SKM-1 (cell line): ENCODE results near the gene CBX7.

ENCODE experiments used
- DNase-seq: peaks from one replicate; lab custom pipeline; 2025; ENCODE audit not compliant: unreplicated experiment; lab: John Stamatoyannopoulos, UW

The CBX7 gene

DNA sequence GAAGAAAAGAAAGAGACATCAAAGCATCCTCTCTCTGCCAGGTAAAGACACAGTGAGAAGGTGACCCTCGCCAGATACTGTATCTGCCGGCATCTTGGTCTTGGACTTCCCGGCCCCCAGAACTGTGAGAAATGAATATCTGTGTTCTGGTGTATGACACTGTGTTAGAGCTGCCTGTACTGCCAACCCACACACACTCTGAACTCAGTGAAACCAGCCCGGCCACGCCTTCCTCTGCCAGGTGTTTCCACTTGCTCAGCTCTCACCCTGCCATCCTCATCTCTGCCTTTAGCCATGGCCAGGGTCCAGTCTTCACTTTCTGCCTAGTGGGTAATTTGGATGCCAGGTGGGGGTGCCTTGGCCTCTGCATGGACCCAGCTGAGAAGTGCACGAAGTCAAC lies 24.0 kb downstream of the CBX7 start:
- DNase-seq, result no peak

DNA sequence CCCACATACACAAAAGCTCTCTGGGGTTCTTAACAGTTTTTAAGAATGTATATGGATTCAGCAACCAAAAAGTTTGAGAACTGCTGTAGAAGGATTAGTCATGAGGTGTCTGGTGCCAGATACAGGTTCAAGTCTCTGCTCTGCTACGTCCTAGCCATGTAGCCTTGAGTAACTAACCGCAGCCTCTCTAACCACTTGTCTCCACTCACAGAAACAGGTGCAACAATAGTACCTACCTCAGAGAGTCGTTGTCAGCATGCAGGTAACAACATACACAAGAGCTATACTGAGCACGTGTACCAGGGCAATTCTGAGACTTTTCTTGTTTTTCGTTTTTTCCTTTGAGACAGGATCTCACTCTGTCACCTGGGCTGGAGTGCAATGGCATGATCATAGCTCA lies 26.9 kb downstream of the CBX7 start:
- DNase-seq, result no peak

DNA sequence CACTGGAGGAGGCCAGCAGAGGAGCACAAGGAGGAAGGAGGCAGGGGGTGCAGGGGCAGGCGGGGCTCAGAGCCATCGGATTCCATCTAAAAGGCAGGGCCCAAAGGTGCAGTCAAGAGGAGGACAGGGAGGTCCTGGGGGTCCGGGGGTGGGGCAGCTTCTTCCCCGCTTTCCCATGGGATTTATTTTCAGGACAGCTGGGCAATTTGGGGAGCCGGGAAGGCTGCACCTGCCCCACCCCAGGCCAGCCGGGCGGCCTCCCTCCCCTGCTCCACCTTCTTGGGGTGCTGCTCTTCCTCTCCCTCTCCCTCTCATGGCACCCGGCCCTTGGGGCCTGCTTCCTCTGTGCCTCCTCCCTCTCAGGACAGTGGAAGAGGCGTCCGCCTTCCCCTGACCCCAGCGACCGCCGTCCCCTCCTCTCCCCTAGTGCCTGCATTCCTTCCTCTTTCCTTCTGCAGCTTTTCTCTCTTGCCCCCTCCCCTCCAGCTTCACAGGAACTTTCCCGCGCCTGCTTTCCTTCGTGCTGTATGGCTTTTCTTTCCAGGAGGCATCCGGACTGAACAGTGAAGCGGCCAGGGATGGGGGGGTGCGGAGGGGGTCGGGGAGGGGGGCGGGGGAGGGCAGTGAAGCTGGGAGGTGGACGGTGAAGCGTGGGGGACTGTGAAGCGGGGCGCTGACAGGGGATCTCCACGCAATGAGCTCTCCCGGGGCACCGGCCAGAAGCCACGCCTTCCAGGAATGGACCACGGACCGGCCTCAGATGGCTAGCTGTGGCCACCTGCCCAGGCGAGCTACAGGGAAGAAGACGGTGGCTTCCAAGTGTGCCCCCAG lies 28.5 kb downstream of the CBX7 start:
- DNase-seq, result no peak

DNA sequence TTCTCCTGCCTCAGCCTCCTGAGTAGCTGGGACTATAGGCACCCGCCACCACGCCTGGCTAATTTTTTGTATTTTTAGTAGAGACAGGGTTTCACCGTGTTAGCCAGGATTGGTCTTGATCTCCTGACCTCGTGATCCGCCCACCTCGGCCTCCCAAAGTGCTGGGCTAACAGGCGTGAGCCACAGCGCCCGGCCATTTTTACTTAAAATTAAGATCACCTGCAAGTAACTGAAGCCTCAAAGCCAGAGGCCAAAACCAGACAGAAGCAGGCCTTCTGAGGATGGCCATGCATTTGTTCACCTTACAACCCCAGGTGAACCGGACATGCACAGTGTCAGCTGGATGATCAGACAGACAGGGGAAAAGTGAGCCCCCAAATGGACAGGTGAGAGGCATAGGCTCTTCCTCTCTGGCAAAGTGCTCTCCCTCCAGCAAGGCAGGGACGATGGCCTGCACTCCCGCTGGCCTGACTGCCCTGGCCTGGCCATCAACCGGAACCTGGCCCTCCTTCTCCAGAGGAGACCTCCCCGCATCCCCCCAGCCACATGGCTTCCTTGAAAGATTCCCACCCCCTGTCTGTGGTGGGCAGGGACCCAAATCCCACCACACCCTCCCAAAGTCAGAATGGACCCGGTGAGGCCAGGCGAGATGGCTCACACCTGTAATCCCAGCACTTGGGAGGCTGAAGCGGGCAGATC lies 29.6 kb downstream of the CBX7 start:
- no peak for DNase-seq

DNA sequence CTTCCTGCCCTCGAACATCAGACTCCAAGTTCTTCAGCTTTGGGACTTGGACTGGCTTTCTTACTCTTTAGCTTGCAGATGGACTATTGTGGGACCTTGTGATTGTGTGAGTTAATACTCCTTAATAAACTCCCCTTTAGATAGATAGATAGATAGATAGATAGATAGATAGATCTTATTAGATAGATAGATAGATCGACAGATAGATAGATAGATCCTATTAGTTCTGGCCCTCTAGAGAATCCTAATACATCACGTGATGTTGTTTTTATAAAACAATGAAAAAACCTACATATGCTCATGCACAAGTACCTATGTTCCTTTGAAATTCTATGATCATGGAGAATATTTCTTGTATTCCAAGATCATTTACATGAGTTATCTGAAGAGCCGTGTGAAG lies 31.5 kb downstream of the CBX7 start:
- no peak for DNase-seq

DNA sequence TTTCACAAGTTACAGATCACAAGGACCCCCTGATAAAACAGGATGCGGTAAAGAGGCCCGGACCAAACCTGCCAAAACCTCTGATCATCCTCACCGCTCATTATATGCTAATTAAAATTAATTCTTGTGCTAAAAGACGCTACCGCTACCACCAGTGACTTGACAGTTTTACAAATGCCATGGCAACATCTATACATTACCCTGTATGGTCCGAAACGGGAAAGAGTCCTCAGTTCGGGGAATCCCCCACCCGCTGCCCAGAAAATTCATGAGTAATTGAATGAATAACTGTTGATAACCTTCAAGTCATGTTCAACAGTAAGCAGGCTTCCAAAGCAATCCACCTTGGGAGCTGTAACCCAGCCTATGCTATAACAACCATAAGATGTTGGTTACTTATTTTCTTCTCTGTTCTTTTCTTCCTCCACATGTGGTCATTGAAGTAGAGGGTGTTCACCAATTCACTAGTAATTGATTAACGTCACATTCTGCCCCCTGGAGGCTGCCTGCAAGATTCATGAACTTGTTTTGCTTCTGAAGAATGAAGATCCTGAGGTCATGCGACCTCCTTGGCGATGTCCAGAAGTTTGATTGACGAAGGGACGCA lies 34.8 kb downstream of the CBX7 start:
- peak; percentile 28 for DNase-seq

DNA sequence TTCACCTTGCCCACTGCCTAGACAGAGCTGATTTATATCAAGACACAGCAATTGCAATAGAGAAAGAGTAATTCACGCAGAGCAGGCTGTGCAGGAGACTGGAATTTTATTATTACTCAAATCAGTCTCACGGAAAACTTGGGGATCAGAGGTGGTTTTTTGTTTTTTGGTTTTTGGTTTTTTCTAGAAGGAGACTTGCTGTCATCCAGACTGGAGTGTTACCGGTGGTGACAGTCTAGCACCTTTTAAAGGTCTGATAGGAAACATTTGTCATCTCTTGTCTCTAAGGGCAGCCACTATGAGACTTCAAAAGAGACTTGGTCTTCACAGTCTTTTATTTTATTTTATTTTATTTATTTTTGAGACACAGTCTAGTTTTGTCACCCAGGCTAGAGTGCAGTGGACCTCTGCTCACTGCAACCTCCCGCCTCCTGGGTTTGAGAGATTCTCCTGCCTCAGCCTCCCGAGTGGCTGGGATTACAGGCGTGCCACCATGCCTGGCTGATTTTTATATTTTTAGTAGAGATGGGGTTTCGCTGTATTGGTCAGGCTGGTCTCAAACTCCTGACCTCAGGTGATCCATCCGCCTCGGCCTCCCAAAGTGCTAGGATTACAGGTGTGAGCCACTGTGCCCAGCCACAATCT lies 36.4 kb downstream of the CBX7 start:
- no peak for DNase-seq

DNA sequence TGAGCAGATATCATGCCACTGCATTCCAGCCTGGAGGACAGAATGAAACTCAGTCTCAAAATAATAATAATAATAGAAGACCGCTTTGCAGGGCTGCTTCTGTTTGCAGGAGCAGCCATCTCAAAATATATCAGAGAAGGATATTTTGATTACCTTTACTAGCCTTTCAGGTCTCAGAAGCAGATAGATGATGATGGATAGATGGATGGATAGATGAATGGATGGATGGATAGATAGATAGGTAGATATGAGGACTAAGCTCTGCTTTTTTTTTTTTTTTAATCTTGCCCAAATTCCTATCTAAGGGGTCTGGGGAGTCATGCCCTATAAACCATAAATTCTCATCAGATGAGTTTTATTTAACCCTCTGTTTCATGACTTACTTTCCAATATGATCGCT lies 36.9 kb downstream of the CBX7 start:
- no peak for DNase-seq

DNA sequence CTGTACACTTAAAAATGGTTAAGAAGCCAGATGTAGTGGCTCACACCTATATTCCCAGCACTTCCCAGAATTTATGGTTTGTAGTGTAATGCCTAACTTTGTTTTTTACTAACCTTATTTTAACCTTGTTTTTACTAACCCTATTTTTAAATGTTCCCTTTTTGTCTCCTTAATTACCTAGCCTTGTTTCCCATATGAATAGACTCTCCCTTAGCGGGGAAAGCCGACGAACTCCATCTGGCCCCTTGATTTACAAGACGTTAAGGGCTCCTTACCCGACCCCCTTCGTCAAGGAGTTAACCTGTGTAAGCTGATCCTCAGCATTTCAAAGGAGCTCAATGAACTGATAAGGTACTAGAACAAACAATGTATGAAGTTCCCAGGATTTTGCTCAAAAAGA lies 38.4 kb downstream of the CBX7 start:
- DNase-seq, result no peak

DNA sequence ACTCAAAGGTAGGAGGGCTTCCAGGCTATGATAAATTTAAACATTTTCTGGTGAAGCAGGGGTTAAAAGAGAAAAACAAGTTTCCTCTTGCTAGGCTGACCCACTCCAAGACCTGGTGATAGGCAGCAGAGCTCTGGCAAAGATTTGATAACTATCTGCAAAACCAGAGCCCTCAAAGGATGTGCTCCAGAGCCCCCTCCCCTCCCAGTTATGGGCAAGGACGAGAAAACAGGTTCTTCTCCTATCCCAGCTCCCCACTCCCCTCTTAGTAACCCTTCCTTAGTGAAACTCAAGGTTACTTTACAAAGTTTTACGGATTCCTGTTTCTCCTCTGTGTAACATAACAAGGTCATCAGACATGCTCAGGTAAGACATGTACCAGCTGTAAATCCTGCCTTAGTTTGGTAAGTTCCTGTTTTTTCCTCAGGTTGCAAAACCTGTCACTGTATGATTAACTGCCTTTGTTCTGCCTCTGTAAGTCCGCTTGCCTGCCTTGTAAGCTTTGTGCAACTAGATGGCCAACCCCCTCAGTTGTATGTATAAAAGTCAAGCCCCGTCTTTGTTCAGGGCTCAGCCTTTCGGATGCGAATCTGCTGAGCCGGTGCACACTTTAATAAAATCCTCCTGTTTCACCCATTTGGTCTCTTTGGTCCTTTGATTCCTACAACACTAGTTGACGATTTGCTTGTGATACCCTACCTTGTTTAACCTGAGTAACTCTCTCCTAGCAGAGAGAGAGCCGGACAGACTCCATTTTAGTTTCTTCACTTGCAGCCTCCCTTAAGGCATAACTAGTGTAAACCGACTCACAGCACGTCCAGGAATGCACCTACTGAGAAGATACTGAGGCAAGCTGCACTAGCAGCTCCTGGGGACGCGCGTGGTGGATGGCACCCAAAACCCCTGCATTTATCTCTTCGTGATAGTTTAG lies 41.6 kb downstream of the CBX7 start:
- peak; percentile 74 for DNase-seq

DNA sequence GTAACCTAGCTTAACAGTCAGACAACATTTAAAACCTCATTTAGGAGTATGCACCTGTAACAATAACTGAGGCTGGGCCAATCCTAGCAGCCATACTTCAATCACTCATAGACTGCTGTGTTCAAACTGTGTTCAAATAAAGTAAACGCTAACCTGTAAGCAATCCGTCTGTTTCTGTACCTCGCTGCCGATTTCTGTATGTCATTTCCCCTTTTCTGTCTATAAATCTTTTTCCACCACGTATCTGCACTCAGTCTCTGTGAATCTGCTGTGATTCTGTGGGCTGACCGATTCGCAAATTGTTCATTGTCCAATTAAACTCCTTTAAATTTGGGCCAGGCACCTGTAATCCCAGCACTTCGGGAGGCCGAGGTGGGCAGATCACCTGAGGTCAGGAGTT lies 43.1 kb downstream of the CBX7 start:
- DNase-seq, result no peak

DNA sequence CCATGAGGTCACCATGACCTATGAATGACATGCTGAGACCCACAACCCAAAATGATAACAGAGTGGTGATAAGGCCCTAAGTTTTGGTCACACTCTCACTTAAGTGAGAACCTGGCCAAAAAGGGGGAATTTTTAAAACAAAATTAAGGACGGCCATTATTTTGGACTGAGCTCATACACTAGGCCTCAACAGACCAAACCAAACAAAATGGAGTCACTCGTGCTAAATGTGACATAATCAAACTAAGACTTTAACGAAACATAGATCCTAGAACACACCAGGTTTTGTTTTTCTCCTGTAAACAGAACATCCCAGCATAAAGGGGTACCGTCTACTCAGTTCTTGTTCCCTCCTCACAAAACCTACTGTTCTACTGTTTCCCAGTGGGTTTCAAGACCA lies 44.0 kb downstream of the CBX7 start:
- DNase-seq, result no peak

DNA sequence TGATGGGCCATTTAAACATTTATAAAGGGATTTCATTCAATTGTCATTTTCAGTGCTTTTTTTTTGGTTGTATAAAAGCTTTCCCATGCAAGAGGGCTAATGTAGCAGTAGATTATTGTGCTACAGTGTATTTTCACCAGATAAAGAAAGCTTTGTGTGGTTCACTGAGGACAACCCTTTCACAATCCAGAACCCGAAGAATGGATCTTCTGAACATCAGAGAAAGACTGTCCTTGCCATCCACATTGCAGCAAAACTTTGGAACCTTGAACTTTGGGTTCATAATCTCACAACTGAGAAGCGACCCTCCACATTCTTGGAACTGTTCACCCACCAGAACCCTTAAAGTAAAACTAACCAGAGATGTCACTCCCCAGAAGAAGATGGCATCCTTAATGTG lies 46.2 kb downstream of the CBX7 start:
- DNase-seq, result no peak

DNA sequence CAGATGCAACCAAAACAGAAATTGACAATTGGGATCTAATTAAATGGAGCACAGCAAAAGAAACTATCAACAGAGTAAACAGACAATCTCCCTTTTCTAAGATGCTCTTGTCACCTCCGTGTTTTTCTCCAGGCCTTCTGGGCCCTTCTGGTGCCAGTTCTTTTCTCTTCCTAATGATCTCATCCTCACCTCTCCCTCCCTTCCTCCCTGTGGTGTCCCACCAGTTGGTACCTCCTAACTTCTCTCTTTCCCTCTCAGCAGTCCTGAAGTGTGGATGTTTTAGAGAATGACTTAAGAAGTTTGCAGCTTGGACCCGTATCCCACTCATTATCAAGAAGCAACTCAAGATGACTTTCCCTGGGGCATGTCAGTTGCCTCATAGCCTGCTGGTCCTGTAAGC lies 49.0 kb downstream of the CBX7 start:
- no peak for DNase-seq

DNA sequence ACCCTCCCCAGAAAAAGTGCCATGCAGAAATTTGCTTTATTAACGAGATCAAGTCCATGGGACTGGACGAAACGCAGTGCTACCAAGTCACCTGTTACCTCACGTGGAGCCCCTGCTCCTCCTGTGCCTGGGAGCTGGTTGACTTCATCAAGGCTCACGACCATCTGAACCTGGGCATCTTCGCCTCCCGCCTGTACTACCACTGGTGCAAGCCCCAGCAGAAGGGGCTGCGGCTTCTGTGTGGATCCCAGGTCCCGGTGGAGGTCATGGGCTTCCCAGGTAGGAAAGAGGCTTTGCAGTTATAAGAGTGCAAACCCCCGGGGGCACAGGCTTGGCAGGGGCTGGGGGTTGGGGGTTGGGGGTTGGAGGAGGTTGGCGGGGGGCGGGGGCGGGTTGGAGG lies 51.3 kb downstream of the CBX7 start:
- no peak for DNase-seq

DNA sequence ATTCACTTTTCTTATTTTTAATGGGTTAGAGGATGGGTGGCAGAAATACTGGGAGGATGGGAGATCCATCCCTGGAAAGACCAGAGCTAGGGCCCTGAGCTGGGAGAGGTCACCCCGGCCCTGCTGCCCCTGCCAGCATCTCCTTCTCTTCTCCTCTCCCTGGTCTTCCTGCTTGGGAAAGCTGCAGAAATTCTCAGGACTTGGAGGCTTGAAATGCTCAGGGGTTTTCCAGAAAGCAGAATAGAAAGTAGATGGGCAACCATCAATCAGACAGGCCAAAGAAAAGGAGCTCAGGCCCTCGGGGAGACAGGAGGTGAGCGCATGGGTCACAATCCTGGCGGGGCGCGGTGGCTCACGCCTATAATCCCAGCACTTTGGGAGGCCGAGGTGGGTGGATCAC lies 53.9 kb downstream of the CBX7 start:
- DNase-seq, result no peak

DNA sequence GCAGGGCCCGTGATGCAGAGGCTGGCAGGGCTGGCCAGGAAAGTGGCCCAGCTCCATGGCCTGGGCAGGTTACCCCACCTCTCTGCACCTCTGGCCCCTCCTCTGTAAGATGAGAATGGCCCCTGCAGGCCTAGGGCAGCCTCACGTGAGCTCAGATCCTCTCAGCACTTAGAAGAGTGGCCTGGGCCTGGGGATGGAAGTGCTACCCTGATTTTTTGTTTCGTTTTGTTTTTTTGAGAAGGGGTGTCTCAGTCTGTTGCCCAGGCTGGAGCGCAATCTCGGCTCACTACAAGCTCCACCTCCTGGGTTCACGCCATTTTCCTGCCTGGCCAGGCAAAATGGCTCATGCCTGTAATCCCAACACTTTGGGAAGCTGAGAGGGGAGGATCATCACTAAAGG lies 54.5 kb downstream of the CBX7 start:
- DNase-seq, result no peak

DNA sequence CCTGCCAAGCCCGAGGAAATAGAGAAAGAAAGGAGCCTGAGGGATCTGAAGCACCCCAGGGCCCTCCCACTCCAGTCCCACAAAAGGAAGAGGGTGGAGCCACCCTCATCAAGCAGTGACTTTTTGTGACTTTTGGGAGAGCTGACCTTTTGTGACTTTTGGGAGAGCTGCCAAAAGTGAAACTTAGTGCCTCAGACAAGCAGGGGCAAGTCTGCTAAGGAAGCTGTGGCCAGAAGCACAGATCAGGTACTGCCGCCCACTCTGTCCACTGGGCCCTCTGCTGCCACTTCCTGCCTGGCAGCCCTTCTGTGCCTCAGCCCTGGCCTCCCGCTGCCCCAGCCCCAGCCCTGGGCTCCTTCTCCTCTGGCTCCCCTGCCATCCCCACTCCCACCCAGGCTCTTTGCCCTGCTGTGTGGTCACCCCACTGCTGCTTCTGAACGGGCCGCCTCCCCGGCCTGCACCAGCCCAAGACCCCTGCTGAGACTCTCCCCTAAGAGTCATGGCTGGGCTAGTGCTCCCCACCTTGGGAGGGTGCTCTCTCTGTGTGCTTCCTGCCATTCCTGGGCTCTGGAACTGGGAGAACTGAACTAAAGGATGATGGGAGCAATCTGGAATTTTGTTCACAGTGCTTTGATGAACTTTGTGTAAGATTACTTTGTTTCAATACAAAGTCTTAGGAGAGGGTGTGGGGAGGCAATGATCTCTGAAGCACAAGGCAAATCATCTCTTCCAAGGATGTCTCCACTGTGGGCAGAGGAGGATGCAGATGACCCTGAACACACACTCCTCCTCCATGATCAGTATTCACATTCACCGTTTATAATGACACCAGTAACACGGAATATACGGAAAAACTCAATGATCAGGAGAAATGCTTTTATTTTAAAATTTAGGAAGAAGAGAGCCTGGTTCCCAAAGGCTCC lies 55.1 kb downstream of the CBX7 start, which contains the start of gene APOBEC3H:
Gene APOBEC3H (plus strand): TSS at position 147 of the 923 bp plus-strand sequence. CDS start 3,035 bp downstream, outside the sequence.
- peak; percentile 83 for DNase-seq

DNA sequence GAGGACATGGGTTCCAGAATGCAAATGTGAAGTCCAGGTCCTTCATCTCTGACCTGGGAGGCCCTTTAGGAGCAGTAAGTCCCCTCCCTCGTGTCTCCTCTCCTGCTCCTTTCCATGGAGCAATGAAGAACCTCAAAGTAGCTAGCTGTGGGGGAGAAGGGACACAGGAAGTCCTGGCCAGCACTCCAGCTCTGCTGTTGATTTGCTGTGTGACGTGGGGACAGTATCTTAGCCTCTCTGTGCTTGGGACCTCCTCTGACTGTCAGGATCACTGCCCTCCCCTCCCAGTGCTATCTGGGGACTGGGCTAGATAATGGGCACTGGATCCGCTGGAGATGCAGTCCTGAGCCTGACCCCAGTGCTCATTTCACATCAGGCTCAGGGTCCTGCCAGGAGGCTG lies 56.5 kb downstream of the CBX7 start:
- DNase-seq, result no peak
